HUES6 (cell line): ENCODE measurements around the gene ASCC1.

Experiments
- H3K27ac ChIP-seq: 2 replicates; pipeline ENCODE4 v1.7.0; 2013; ENCODE audit warnings: low read depth, mild to moderate bottlenecking, low read length, inconsistent platforms
- H3K27me3 ChIP-seq: 2 replicates; pipeline ENCODE4 v1.6.1; 2013; ENCODE audit warnings: low read length; ENCODE audit not compliant: control insufficient read depth, insufficient read depth
- H3K36me3 ChIP-seq: 2 replicates; pipeline ENCODE4 v1.6.1; 2013; ENCODE audit warnings: low read length; ENCODE audit not compliant: control insufficient read depth, insufficient read depth
- H3K4me1 ChIP-seq: 2 replicates; pipeline ENCODE4 v1.6.1; 2013; ENCODE audit warnings: low read length; ENCODE audit not compliant: control insufficient read depth, insufficient read depth
- H3K4me3 ChIP-seq: 2 replicates; pipeline ENCODE4 v1.5.1; 2013; ENCODE audit warnings: low read depth, low read length
- H3K9ac ChIP-seq: one replicate; pipeline ENCODE4 v1.6.1; 2013; ENCODE audit warnings: mild to moderate bottlenecking, low read length
- H3K9me3 ChIP-seq: 2 replicates; pipeline ENCODE4 v1.6.1; 2013; ENCODE audit warnings: low read depth, low read length; ENCODE audit not compliant: control insufficient read depth, insufficient read depth

Gene ASCC1

GRCh38 chr10:72079356-72079755 lies 136.7 kb downstream of the ASCC1 start:
- no peak overlapping the region for H3K4me3 ChIP-seq
- H3K9me3 ChIP-seq = no peaks in the 10 kb centered on the region
- peaks cover 4% of the 10 kb centered on the region; the same call in 1 of the 2 replicates for H3K27me3 ChIP-seq
- H3K36me3 ChIP-seq = no peaks in the 10 kb centered on the region
- H3K9ac ChIP-seq = no peak overlapping the region
- peaks cover 4% of the 10 kb centered on the region; the same call in 1 of the 2 replicates for H3K4me1 ChIP-seq
- H3K27ac ChIP-seq = no peak overlapping the region

GRCh38 chr10:72077275-72077990 lies 138.6 kb downstream of the ASCC1 start:
- H3K36me3 ChIP-seq = no peaks in the 10 kb centered on the region
- H3K27ac ChIP-seq = no peak overlapping the region
- H3K27me3 ChIP-seq = no peaks in the 10 kb centered on the region; the same call in 1 of the 2 replicates
- H3K9me3 ChIP-seq = no peaks in the 10 kb centered on the region
- H3K4me3 ChIP-seq = no peak overlapping the region
- H3K4me1 ChIP-seq = peaks cover 4% of the 10 kb centered on the region; the same call in 1 of the 2 replicates
- no peak overlapping the region for H3K9ac ChIP-seq

- H3K36me3 ChIP-seq = no peaks in the 10 kb centered on the region
- H3K4me3 ChIP-seq = no peak overlapping the region
- H3K4me1 ChIP-seq = peaks cover 4% of the 10 kb centered on the region; the same call in 1 of the 2 replicates
- no peaks in the 10 kb centered on the region for H3K9me3 ChIP-seq
- no peak overlapping the region for H3K27ac ChIP-seq
- no peaks in the 10 kb centered on the region for H3K27me3 ChIP-seq
- H3K9ac ChIP-seq = no peak overlapping the region
These were observed 139.3 kb downstream of the ASCC1 start for GRCh38 chr10:72076756-72077155.

GRCh38 chr10:72075376-72076115 lies 140.5 kb downstream of the ASCC1 start:
- H3K4me3 ChIP-seq = no peak overlapping the region
- H3K27ac ChIP-seq = no peak overlapping the region
- H3K27me3 ChIP-seq = no peaks in the 10 kb centered on the region
- H3K9me3 ChIP-seq = no peaks in the 10 kb centered on the region
- H3K4me1 ChIP-seq = 0 out of 2 replicates have a peak, but pooled peaks cover under 1% of the 10 kb centered on the region
- no peak overlapping the region for H3K9ac ChIP-seq
- no peaks in the 10 kb centered on the region for H3K36me3 ChIP-seq

- Histone ChIP-seq H3K9me3 (no peaks in the 10 kb centered on the region), H3K36me3 (no peaks in the 10 kb centered on the region), H3K9ac (no peak overlapping the region), H3K4me1 (peaks cover 5% of the 10 kb centered on the region; the same call in 1 of the 2 replicates), H3K27ac (no peak overlapping the region), H3K27me3 (no peaks in the 10 kb centered on the region), H3K4me3 (no peak overlapping the region)
These were observed 141.3 kb downstream of the ASCC1 start for GRCh38 chr10:72074574-72075375.

- Histone ChIP-seq H3K36me3 (no peaks in the 10 kb centered on the region), H3K27me3 (no peaks in the 10 kb centered on the region), H3K9me3 (no peaks in the 10 kb centered on the region), H3K27ac (no peak overlapping the region), H3K4me3 (no peak overlapping the region), H3K9ac (no peak overlapping the region), H3K4me1 (peaks cover 5% of the 10 kb centered on the region; the same call in 1 of the 2 replicates)
These were observed 142.1 kb downstream of the ASCC1 start for GRCh38 chr10:72073708-72074573.

- no peaks in the 10 kb centered on the region for H3K27me3 ChIP-seq
- H3K36me3 ChIP-seq = no peaks in the 10 kb centered on the region
- no peak overlapping the region for H3K9ac ChIP-seq
- H3K9me3 ChIP-seq = no peaks in the 10 kb centered on the region
- H3K4me1 ChIP-seq = peaks cover 5% of the 10 kb centered on the region; the same call in 1 of the 2 replicates
- no peak overlapping the region for H3K4me3 ChIP-seq
- H3K27ac ChIP-seq = no peak overlapping the region
These were observed 143.4 kb downstream of the ASCC1 start for GRCh38 chr10:72072639-72073038.

GRCh38 chr10:72072046-72072445 lies 144.0 kb downstream of the ASCC1 start:
- Histone ChIP-seq H3K36me3 (no peaks in the 10 kb centered on the region), H3K27ac (no peak overlapping the region), H3K9me3 (no peaks in the 10 kb centered on the region), H3K4me3 (no peak overlapping the region), H3K27me3 (no peaks in the 10 kb centered on the region), H3K4me1 (peaks cover 5% of the 10 kb centered on the region; the same call in 1 of the 2 replicates), H3K9ac (no peak overlapping the region)

GRCh38 chr10:72069751-72070526 lies 146.1 kb downstream of the ASCC1 start:
- Histone ChIP-seq H3K4me3 (no peak overlapping the region), H3K9ac (no peak overlapping the region), H3K27me3 (no peaks in the 10 kb centered on the region), H3K9me3 (no peaks in the 10 kb centered on the region), H3K36me3 (no peaks in the 10 kb centered on the region), H3K4me1 (peaks cover 5% of the 10 kb centered on the region; the same call in 1 of the 2 replicates), H3K27ac (no peak overlapping the region)
